WTC11 (cell line): Measurements from ENCODE around the gene PCDH9.

Source experiments
- AFF4 ChIP-seq: sonication (generic); formaldehyde crosslinking; IDR thresholded peaks from 2 replicates; pipeline ENCODE4 v1.8.1; 2023; ENCODE audit warnings: mild to moderate bottlenecking, missing genetic modification reagents, borderline replicate concordance
- ARID4B ChIP-seq: sonication (generic); formaldehyde crosslinking; IDR thresholded peaks from 2 replicates; pipeline ENCODE4 v1.8.0; 2023; ENCODE audit warnings: missing genetic modification reagents, mild to moderate bottlenecking, borderline replicate concordance
- ATF2 ChIP-seq: sonication (generic); formaldehyde crosslinking; IDR thresholded peaks from 2 replicates; pipeline ENCODE4 v1.8.1; 2022; ENCODE audit warnings: low read depth, missing genetic modification reagents, borderline replicate concordance
- CTCF ChIP-seq: fragments of 200-600 bp; IDR thresholded peaks from 2 replicates; pipeline ENCODE4 v1.8.0; 2022; ENCODE audit warnings: antibody characterized with exemption
- ELF4 ChIP-seq: sonication (generic); formaldehyde crosslinking; IDR thresholded peaks from 2 replicates; pipeline ENCODE4 v1.8.1; 2022; ENCODE audit warnings: low read depth, mild to moderate bottlenecking, moderate library complexity, missing genetic modification reagents
- EMX1 ChIP-seq: fragments of 250-450 bp; sonication (Bioruptor Pico); IDR thresholded peaks from 2 replicates; pipeline ENCODE4 v1.8.0; 2021; ENCODE audit warnings: mild to moderate bottlenecking
- FOXJ3 ChIP-seq: sonication (generic); formaldehyde crosslinking; IDR thresholded peaks from 2 replicates; pipeline ENCODE4 v1.9.0; 2021; ENCODE audit warnings: missing genetic modification reagents, mild to moderate bottlenecking, borderline replicate concordance
- NFYB ChIP-seq: sonication (generic); formaldehyde crosslinking; conservative IDR thresholded peaks from 2 replicates; pipeline ENCODE4 v1.8.0; 2022; ENCODE audit warnings: low read depth, missing genetic modification reagents
- NR3C1 ChIP-seq: sonication (generic); formaldehyde crosslinking; conservative IDR thresholded peaks from 2 replicates; pipeline ENCODE4 v1.8.1; 2023; ENCODE audit warnings: low read depth, mild to moderate bottlenecking, missing genetic modification reagents
- USF1 ChIP-seq: sonication (generic); formaldehyde crosslinking; IDR thresholded peaks from 2 replicates; pipeline ENCODE4 v1.8.0; 2022; ENCODE audit warnings: mild to moderate bottlenecking, missing genetic modification reagents
- ZNF121 ChIP-seq: sonication (generic); formaldehyde crosslinking; IDR thresholded peaks from 2 replicates; pipeline ENCODE4 v1.8.0; 2023; ENCODE audit warnings: missing genetic modification reagents
- ZNF512 ChIP-seq: sonication (generic); formaldehyde crosslinking; IDR thresholded peaks from 2 replicates; pipeline ENCODE4 v1.8.1; 2022; ENCODE audit warnings: missing genetic modification reagents, borderline replicate concordance

- TF ChIP-seq EMX1 (CRISPR knock-in tag): no peak
- no peak for TF ChIP-seq CTCF
- TF ChIP-seq ELF4 (CRISPR knock-in tag): no peak
- TF ChIP-seq ZNF512: no peak
- TF ChIP-seq NR3C1 (CRISPR knock-in tag): no peak
- no peak for TF ChIP-seq NFYB
- no peak for TF ChIP-seq ARID4B (CRISPR knock-in tag)
- TF ChIP-seq FOXJ3 (CRISPR knock-in tag): no peak
- TF ChIP-seq USF1 (CRISPR knock-in tag): no peak
- TF ChIP-seq ATF2: no peak
- TF ChIP-seq AFF4: no peak
- TF ChIP-seq ZNF121 (CRISPR knock-in tag): no peak
Measured at GRCh38 chr13:67228031-67228430, 2.1 kb downstream of the PCDH9 start.
